ENCODE measurements around the gene ZBTB20. TPM values are rescaled to one million over a fixed set of nuclear protein-coding genes. Genes with fewer than 3 reads are reported as not detected.

The ZBTB20 gene
- polyA plus RNA-seq, 1 donor, result 2.6 TPM

DNA sequence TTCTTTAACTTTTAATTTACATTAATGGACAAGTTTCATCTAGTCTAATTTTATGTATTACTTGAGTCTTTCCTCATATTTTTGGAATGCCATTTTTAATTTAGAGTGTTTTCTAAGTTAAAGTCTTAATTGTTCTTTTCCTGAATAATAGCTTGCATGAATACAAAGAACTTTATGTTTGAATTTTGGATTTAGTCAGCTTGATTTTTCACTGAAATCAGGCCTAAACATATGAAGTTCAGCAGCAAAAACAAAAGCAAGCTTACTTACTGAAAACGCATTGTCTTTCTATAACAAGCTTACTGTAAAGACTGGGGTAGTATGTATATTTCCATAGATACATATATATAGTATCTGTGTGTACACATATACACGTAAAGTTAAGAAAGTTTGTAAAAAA, 126.0 kb downstream of the ZBTB20 start:
- DNase-seq (ENCODE audit: low read depth), result no peak

- DNase-seq (ENCODE audit: low read depth), result no peak
These were observed 127.2 kb downstream of the ZBTB20 start for GRCh38 chr3:115019900-115020299.

GRCh38 chr3:115018694-115019093, 128.4 kb downstream of the ZBTB20 start:
- no peak for DNase-seq (ENCODE audit: low read depth)

DNA sequence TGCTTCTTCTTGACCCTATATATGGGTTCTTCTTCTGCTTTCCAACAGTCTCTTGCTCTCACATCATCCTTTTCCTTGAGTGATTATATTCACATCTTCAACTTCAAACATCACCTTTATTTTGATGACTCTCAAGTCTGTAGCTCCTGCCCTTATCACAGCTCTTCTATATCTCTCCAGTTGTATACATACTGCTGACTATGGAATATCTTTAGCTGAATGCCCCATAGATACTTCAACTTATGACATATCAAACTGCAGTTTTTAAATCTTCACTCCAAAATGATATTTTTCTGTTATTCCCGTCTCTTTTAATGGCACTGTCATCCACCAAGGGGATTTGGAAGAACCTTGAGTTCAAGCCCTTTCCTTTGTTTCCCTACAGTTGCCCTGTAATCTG, 139.1 kb downstream of the ZBTB20 start:
- DNase-seq (ENCODE audit: low read depth), result no peak

- no peak for DNase-seq (ENCODE audit: low read depth)
These were observed 142.6 kb downstream of the ZBTB20 start for GRCh38 chr3:115004201-115005140.

DNA sequence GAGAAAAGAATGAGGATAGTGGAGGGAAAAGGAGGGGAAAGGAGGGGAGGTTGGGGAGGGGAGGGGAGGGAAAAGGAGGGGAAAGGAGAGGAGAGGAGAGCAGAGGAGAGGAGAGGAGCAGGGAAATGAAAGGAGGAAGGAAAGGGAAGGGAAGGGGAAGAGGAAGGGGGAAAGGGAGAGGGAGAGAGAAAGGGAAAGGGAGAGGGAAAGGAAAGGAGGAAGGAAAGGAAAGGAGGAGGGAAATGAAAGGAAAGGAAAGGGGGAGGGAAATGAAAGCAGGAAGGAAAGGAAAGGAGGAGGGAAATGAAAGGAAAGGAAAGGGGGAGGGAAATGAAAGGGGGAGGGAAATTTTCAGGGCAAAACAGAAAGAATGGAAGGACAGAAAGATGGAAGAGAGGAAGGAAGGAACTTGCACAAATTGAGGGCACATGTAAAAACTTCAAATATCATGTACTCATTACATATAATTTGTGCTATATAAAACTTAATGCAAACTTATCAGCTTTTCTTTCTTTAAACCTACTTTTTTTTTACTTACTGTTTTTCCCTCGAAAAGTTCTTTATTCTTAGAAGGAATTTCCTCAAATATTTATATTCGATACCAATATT, 148.0 kb downstream of the ZBTB20 start:
- no peak for DNase-seq (ENCODE audit: low read depth)

GRCh38 chr3:114994554-114995341, 152.3 kb downstream of the ZBTB20 start:
- DNase-seq (ENCODE audit: low read depth), result no peak

DNA sequence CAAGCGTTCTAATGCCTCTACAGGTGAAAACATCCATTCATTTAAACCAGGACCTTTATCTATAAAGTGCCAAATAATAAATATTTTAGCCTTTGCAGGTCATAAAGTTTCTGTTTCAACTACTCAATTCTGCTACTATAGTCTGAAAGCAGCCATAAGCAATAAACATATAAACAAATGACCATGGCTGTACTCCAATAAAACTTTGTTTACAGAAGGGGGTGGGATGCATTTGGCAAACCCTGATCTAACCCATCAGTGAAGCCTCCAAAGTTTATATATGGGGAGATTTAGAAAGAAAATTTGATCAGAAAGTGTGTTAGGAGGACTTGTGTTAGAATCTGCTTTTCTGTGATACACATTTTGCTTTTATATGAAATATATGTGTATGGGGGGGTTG, 161.3 kb downstream of the ZBTB20 start:
- DNase-seq (ENCODE audit: low read depth), result no peak

DNA sequence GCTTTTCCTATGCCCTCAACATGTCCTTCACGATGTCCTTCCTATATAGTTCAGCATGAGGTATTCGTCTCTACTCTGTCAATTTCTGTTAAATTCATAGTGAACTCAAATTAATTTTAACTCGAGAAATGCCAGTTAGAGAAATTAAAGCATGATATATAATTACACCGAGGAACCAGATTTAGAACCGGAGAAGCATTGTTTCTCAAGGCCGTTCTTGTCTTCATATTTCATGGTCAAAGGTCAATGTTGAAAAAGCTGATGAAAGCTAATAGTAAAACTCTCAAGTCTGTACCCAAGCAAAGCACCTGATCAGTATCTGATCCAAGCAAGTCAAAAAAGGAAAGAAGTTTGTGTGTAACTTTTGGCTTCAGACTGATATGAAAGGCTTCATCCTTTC, 163.8 kb downstream of the ZBTB20 start:
- DNase-seq (ENCODE audit: low read depth), result no peak

DNA sequence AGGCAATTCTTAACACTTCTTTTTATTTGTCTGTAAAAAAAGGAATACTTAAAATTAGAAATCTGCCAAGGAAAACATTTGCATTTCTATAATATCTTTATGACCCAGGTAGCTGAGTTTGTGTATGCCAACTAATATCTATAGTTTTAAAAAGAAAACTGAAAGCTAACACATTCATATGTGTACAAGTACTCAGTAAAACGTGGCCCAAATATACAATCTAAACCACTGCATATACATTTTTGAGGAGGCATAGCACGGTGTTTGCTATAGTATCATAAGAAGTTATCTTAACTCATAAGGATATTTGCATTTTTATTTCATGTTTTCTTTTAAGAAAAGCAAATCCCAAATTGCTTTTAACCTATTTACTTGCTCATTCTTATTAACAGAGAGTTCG, 172.7 kb downstream of the ZBTB20 start:
- DNase-seq (ENCODE audit: low read depth), result no peak

DNA sequence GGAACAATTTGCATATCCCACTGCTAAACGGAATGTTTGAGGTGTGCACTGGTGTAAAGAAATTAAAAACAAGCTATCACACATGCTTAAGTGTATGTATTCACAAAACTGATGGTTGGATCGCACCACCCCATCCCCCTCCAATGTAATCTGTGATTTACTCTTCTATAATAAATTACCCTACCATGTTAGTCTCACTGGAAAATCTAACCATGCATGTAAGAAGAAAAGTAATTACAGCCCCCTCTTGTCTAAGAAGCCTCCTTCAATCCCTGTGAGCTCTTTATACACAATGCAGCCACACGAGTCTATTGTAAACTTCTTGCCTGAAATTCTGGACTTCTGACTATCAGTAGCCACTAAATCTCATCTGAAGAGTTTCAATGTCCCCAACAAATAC, 173.6 kb downstream of the ZBTB20 start:
- DNase-seq (ENCODE audit: low read depth), result no peak

GRCh38 chr3:114967168-114967567, 179.9 kb downstream of the ZBTB20 start:
- DNase-seq (ENCODE audit: low read depth), result no peak

DNA sequence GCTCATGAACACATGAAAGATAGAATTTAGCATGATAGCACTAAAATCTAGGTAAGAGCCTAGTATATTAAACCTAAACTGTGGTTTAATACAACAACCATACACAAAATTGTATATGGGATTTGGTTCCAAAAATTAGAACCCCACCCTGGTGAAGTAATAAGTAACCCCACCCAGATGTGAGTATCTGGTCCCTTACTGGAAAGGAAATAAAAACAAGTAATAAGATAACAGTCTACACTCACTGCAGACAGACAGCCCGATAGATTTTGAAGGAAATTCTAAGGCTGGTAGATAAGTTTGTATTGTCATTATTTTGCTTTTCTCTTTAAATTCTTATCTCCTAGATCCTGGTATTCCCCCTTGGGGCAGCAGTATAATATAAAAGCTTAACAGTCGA, 184.9 kb downstream of the ZBTB20 start:
- no peak for DNase-seq (ENCODE audit: low read depth)

GRCh38 chr3:114958930-114959329, 188.2 kb downstream of the ZBTB20 start:
- DNase-seq (ENCODE audit: low read depth), result no peak

DNA sequence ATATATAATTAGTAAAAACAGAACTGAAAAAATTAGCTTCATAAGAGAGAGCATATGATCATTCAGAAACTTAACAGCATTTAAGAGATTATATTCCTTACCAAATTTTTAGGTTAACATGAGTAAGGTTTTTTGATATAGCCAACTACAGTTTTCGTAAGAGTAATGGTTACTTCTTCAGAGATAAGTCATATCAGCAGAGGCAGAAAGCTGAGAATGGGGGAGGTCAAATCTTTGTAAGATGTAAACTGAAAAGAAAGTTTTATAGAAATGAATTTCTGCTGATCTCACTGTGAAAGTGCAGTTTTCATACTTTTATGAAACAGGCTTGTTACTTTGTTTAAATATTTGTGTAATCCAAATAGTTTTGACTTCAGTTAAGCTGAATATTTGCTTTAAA, 193.3 kb downstream of the ZBTB20 start:
- DNase-seq (ENCODE audit: low read depth), result no peak

GRCh38 chr3:114953215-114953799, 193.8 kb downstream of the ZBTB20 start:
- DNase-seq (ENCODE audit: low read depth), result no peak

DNA sequence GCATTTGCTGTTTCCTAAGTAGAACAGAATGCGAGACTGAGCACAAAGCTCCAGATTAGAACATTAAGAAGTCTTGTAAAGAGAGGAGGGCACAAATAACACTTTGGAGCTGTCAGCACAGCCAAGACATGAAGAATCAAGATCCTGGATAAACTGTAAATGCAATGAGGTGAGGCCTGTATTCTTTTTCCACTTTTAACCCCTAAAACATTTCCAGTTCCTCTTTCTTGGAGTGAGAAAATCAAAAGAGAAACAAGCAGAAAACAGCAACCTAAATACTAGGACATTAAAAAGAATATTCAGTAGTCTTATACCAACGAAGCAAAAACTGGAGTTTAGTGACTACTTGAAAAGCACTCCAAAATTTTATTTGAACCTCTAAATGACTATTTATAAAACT, 204.3 kb downstream of the ZBTB20 start:
- no peak for DNase-seq (ENCODE audit: low read depth)

DNA sequence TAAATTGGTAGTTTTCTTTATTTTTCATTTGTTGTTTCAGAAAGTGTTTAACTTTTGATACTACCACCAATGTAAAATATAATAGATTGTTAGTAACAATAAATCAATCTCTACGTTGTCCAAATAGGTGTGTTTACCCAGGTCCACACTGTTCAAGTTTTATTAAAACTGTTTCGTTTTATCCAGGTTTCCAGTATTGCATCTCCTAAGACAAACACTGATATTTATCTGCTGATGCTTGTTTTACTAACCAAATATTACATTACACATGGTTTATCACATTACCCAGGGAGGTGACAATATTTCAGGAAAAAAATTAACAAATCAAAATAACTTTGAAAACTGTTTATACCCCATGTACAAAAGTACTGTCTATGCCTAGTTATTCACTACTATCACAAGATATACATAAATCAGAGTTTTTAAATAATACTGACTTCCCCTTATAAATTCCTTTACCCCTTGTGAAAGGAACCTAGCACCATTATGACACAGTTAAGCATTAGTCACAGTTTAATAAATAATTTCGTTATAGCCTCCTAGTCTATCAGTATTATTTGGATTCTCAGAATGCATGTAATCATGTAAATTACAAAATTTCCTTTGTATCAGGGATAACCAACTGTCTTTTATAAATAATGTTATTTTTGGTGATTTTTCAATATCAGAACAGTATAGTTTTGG, 205.3 kb downstream of the ZBTB20 start:
- no peak for DNase-seq (ENCODE audit: low read depth)

- DNase-seq (ENCODE audit: low read depth), result no peak
These were observed 207.2 kb downstream of the ZBTB20 start for GRCh38 chr3:114939920-114940319.

- DNase-seq (ENCODE audit: low read depth), result no peak
These were observed 213.7 kb downstream of the ZBTB20 start for GRCh38 chr3:114933407-114933806.

- no peak for DNase-seq (ENCODE audit: low read depth)
These were observed 216.9 kb downstream of the ZBTB20 start for GRCh38 chr3:114929971-114930732.

All from forelimb muscle (tissue), 1 donor.